GM12874 (cell line): Measurements from ENCODE around the gene CRYL1.

Experiments used
- TF ChIP-seq, protein P1 (sequence below): IDR thresholded peaks from 2 replicates; pipeline ENCODE4 v1.5.1; 2011; ENCODE audit warnings: low read depth, mild to moderate bottlenecking, control low read depth, low read length, moderate library complexity; ENCODE audit not compliant: insufficient read depth

The CRYL1 gene

DNA sequence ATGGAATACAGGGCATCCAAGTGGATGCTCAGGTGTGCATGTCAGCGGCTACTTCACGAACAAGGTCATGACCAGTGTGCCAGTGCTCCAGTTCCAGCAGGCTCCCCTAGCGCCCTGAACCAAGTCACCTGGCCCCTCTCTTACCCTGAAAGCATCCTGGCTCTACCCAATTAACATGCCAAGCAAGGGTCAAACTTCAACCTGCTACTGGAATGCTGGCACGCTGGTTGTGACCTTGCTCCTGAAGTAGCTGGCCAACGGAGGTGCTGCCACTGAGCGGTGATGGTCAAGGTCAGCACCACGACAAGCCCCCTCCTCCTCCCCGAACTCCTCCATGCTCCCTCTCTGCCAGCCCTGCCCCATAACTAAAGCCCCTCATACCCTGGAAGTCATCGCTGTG is 96.0 kb downstream of the CRYL1 start:
- TF ChIP-seq, protein P1, sequence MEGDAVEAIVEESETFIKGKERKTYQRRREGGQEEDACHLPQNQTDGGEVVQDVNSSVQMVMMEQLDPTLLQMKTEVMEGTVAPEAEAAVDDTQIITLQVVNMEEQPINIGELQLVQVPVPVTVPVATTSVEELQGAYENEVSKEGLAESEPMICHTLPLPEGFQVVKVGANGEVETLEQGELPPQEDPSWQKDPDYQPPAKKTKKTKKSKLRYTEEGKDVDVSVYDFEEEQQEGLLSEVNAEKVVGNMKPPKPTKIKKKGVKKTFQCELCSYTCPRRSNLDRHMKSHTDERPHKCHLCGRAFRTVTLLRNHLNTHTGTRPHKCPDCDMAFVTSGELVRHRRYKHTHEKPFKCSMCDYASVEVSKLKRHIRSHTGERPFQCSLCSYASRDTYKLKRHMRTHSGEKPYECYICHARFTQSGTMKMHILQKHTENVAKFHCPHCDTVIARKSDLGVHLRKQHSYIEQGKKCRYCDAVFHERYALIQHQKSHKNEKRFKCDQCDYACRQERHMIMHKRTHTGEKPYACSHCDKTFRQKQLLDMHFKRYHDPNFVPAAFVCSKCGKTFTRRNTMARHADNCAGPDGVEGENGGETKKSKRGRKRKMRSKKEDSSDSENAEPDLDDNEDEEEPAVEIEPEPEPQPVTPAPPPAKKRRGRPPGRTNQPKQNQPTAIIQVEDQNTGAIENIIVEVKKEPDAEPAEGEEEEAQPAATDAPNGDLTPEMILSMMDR = no peak

- TF ChIP-seq, protein P1 = no peak
Observed at GRCh38 chr13:20428666-20429644, 96.7 kb downstream of the CRYL1 start.

DNA sequence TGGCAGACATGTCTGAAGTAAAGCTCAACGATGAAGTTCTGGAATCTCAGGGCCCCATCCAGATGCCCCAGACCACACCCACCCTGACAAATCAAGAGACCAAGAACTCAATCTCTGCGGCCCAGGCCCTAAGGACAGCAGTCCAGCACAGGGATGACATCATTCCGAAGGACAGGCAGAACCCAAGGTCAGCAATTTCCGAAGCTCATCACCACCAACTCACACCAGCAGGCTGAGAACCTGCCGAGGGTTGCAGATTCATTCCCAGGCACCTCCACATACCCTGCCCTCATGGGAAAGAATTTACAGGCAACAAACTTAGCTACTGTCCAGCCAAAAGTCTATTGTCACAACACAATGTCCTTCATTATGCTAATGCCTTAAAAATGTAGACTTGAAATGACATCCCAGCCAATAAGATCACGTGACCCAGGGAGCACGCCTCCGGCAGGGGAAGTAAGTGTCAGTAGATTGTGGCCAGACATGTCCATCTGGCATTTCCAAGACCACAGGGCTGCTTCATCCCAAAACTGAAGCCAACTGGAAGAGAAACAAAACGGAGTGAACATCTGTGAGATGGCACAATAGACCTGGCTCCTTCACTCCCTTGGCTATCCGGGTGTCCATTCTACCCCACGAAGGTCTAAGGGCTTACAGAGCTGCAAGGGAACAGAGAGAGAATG is 98.8 kb downstream of the CRYL1 start:
- TF ChIP-seq, protein P1 = no peak

DNA sequence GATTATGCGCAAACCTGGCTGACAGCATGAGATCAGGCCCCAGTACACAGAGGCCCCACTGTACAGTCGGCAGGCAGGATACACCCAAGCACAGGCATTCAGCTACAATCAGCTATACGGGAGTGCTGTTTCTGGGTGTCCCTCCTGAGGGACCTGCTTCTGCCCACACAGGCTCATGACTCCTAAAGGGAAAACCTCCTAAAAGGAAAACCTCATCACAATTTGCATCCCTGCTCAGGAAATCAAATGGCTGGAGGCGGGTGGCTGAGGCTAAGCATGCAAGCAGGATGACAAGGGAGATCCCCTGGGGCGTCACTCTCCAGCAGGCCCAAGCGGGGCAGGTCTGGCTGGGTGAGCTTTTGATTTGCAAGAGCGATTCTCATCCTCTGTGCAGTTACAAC is 99.8 kb downstream of the CRYL1 start:
- TF ChIP-seq, protein P1 = no peak

DNA sequence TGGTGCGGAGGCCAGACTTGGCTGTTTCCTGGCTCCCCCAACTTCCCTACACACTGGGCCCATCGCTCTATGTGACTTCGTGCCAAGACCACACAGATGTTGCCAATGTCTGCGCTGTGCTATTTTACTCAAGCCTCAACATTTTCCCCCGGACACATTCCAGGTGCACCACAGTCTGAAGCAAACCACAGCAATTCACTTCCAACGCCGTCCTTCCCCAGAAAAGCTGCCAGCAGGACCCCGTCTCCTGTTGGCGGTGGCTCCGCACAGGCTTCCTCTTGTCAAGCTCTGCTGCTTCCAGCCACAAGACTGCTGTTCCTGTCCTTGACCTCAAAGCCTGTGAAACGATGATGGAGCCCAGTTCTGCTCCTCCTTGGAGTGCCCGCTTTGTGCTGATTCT is 100.7 kb downstream of the CRYL1 start:
- TF ChIP-seq, protein P1 = no peak

GRCh38 chr13:20424559-20424852 is 101.2 kb downstream of the CRYL1 start:
- TF ChIP-seq, protein P1 = no peak

DNA sequence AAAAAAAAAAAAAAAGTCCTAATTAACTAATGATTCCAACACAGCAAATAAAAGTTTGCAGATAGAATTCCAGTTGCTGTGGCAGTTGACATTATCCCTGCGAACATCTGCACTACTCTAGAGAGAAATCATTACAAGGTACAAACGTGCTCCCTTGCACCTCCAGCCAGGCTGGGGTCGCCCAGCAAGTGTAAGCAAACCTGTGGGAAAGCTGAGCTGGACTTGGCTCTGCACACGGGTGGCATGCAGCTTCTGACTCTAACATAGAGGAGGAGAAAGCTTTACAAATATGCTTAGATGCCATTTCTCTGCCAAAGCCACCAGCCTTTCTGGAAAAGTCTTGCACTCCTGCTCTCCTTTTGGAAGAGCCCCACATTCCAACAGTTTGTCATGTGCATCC is 103.3 kb downstream of the CRYL1 start:
- TF ChIP-seq, protein P1 = no peak
